Pancreas (tissue), 10 donors: Measurements from ENCODE around the gene SCN3B. TPM values are rescaled to one million over a fixed set of nuclear protein-coding genes. Genes with fewer than 3 reads are reported as not detected.
A peak's percentile ranks its signal among the peaks of the same experiment; 100 is the strongest.

Experiments used
- ATAC-seq, 4 donors: fragments of 200-7000 bp; cut with Tn5 transposase; one replicate each; pipeline versions ENCODE4 v1.8.0 to v1.9.1; 2020; ENCODE audit warnings: mild to moderate bottlenecking in 4 of 4, moderate library complexity in 4 of 4
- DNase-seq, 6 donors: peaks; one replicate each; pipeline ENCODE4 v3.0.0-alpha.2; 2020
- FAIRE-seq: peaks from 2 replicates; lab custom pipeline; 2012; peaks lifted over from hg19 to GRCh38; lab: Jason Lieb, UNC
- H3K27ac ChIP-seq, 4 donors: fragments of 200-600 bp; sonication (generic); 1 replicate in 3 of 4; 2 replicates in 1 of 4; pipeline versions ENCODE4 v1.5.0 to v1.8.0; 2020
- H3K27me3 ChIP-seq, 4 donors: fragments of 200-600 bp; one replicate each; pipeline ENCODE4 v1.8.0; 2021
- H3K36me3 ChIP-seq, 3 donors: fragments of 200-600 bp; sonication (generic) in 1 of 3; one replicate each; pipeline versions ENCODE4 v1.5.0 to v1.8.0; 2020 to 2021
- H3K4me1 ChIP-seq, 3 donors: fragments of 200-600 bp; one replicate each; pipeline ENCODE4 v1.8.0; 2021
- H3K4me3 ChIP-seq, 4 donors: fragments of 200-600 bp; sonication (generic) in 2 of 4; one replicate each; pipeline versions ENCODE4 v1.5.0 to v1.8.0; 2020 to 2021
- H3K9me3 ChIP-seq, 4 donors: fragments of 200-600 bp; one replicate each; pipeline ENCODE4 v1.8.0; 2021
- CTCF ChIP-seq, 4 donors: fragments of 200-600 bp; sonication (generic) in 3 of 4; IDR thresholded peaks; one replicate each; pipeline versions ENCODE4 v1.5.0 to v1.8.0; 2021; ENCODE audit warnings: antibody characterized with exemption in 4 of 4
- WGBS, 2 donors: extraction: QIAGEN DNeasy Blood & Tissue Kit; methylation state at CpG; one replicate each; pipeline ENCODE4 v1.1.7; 2013; 5-methylcytosine and 5-hydroxymethylcytosine counted together
- intact Hi-C, 3 donors: fragments of 100-400 bp; cut with DNase I; formaldehyde crosslinking; loops; one replicate each; pipeline versions ENCODE4 v1.11.1 to v1.14.2; 2022
- polyA plus RNA-seq, 2 donors: library from polyadenylated mRNA; stranded (reverse); fragments of 200-250 nt; gene quantifications; one replicate each; pipeline ENCODE4 v1.2.3, GENCODE V29; 2013
- total RNA-seq, 6 donors: library from RNA; stranded (reverse); fragmentation: NEBNext Ultra II Directional in 4 of 6; extraction: Animal tissue kit (Norgen Biotek cat#: 25700) in 4 of 6; gene quantifications; one replicate each; pipeline versions ENCODE4 v1.2.1 to v1.2.4, GENCODE V29; 2021 to 2023
- donor health status: healthy with polysubstance abuse.
- donor health status: DM: no; HTN: no; CAD: no; lungs with moderate emphysema.
- donor health status: DM: no; HTN: no; CAD: no.
- donor health status: control.
- donor health status: control.
- donor health status: Bipolar disorder and iron deficiency.
- donor health status: DM: yes; HTN: yes; CAD: no.
- donor health status: DM: no; HTN: no; CAD: no.
- donor health status: DM: no; HTN: no; CAD: no.
- donor health status: DM: yes; HTN: yes; CAD: no.

Gene SCN3B
- total and polyA plus RNA-seq, 8 donors, result 0.44 to 4.5 (median 1.1) TPM

- peaks cover 0 to 10% (median 0%) of the 10 kb centered on the region in 4 donors for H3K27me3 ChIP-seq
- TF ChIP-seq CTCF (IDR thresholded peaks at IDR 0.05), result no peak
- intact Hi-C loops, result no loop called here
- FAIRE-seq (no peak), DNase-seq (no peak), ATAC-seq (no peak)
- H3K4me3 ChIP-seq, result no peak overlapping the region
- no peaks in the 10 kb centered on the region for H3K36me3 ChIP-seq
- no peaks in the 10 kb centered on the region for H3K4me1 ChIP-seq
- WGBS, 2 donors, result 64 to 70% methylated on average over 3 of the region's 3 CpGs
- H3K27ac ChIP-seq, result no peak overlapping the region
- H3K9me3 ChIP-seq, result no peaks in the 10 kb centered on the region
These were observed 36.1 kb upstream of the SCN3B start for GRCh38 chr11:123690485-123690884.

DNA sequence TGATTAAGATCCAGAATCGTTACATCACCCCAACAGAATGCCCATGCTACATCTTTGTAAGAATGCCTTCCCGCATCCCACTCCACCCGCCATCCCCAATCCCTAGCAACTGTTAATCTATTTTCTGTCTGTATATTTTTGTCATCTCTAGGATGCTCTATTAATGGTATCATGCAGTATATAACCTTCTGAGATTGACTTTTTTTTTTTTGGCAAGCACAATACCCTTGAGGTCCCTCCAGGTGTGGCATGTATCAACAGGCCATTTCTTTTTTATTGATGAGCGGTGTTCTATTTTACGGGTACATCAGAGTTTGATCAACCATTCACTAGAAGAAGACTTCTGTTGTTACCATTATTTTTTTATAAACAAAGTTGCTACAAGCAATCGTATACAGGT, 30.2 kb upstream of the SCN3B start:
- no peak for FAIRE-seq

GRCh38 chr11:123683428-123684170, 29.2 kb upstream of the SCN3B start:
- intact Hi-C loops, result no loop called here
- 30 to 39% methylated on average over 8 of the region's 8 CpGs for WGBS, 2 donors
- no peaks in the 10 kb centered on the region for H3K4me1 ChIP-seq
- TF ChIP-seq CTCF (IDR thresholded peaks at IDR 0.05), result no peak
- H3K4me3 ChIP-seq, result no peak overlapping the region
- ATAC-seq, result peak in 2 of 4 donors; percentile 26 to 27
- no peaks in the 10 kb centered on the region for H3K36me3 ChIP-seq
- H3K27ac ChIP-seq, result no peak overlapping the region
- H3K27me3 ChIP-seq, result no peaks in the 10 kb centered on the region
- FAIRE-seq, result no peak
- DNase-seq, result no peak
- H3K9me3 ChIP-seq, result no peaks in the 10 kb centered on the region

More for the DNA sequence above, 30.2 kb upstream of the SCN3B start:
- 85 to 92% methylated on average over 6 of the region's 6 CpGs for WGBS, 2 donors
- no peak for ATAC-seq
- TF ChIP-seq CTCF (IDR thresholded peaks at IDR 0.05), result no peak
- no peaks in the 10 kb centered on the region for H3K9me3 ChIP-seq
- no peaks in the 10 kb centered on the region for H3K36me3 ChIP-seq
- H3K4me1 ChIP-seq, result no peaks in the 10 kb centered on the region
- H3K4me3 ChIP-seq, result no peak overlapping the region
- no peaks in the 10 kb centered on the region for H3K27me3 ChIP-seq
- DNase-seq, result no peak
- intact Hi-C loops, result no loop called here
- H3K27ac ChIP-seq, result no peak overlapping the region

GRCh38 chr11:123682696-123683410, 28.4 kb upstream of the SCN3B start:
- DNase-seq, result no peak
- Histone ChIP-seq H3K4me3 (no peak overlapping the region), H3K27me3 (no peaks in the 10 kb centered on the region), H3K36me3 (no peaks in the 10 kb centered on the region), H3K9me3 (no peaks in the 10 kb centered on the region), H3K27ac (no peak overlapping the region), H3K4me1 (no peaks in the 10 kb centered on the region)
- WGBS, 2 donors, result 27 to 37% methylated on average over 5 of the region's 5 CpGs
- no peak for FAIRE-seq
- TF ChIP-seq CTCF (IDR thresholded peaks at IDR 0.05), result no peak
- intact Hi-C loops, result no loop called here
- peak in 2 of 4 donors; percentile 60 to 71 for ATAC-seq

DNA sequence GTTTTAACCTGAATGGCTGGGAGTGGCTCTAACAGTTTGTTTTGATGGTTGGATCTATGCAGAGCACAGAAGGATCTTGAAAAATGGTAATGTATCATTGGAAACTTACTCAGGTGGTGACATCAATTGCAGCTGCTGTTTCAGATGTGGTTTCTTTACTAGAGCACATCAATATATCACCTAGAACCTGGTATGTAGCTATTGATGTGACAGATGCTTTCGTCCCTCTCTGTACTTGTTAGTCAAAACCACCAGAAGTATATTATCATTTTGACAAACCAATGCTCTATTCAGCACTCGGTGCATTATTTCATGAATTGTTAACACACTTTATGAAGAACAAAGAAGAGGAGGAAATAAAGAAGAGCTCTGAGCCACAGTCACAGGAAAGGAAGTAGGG, 26.6 kb upstream of the SCN3B start:
- no peaks in the 10 kb centered on the region for H3K27me3 ChIP-seq
- no peaks in the 10 kb centered on the region for H3K36me3 ChIP-seq
- no peak overlapping the region for H3K4me3 ChIP-seq
- DNase-seq (no peak), FAIRE-seq (no peak), ATAC-seq (no peak)
- H3K9me3 ChIP-seq, result no peaks in the 10 kb centered on the region
- no peaks in the 10 kb centered on the region for H3K4me1 ChIP-seq
- TF ChIP-seq CTCF (IDR thresholded peaks at IDR 0.05), result no peak
- WGBS, 2 donors, result 36 to 40% methylated on average over 2 of the region's 2 CpGs
- no peak overlapping the region for H3K27ac ChIP-seq
- intact Hi-C loops, result no loop called here
